GM12878 (cell line): Measurements from ENCODE around the gene POLD1. TPM values are rescaled to one million over a fixed set of nuclear protein-coding genes. Genes with fewer than 3 reads are reported as not detected.

Experiments
- BCLAF1 ChIP-seq: fragments of 450-650 bp; IDR thresholded peaks from 2 replicates; pipeline ENCODE4 v1.6.1; 2017; ENCODE audit warnings: antibody characterized with exemption, mild to moderate bottlenecking, moderate library complexity
- BRCA1 ChIP-seq: IDR thresholded peaks from 2 replicates; pipeline ENCODE4 v1.6.1; 2011; ENCODE audit warnings: low read depth, low read length, improper control_type of control experiment
- CHD2 ChIP-seq: IDR thresholded peaks from 2 replicates; pipeline ENCODE4 v1.6.1; 2011; ENCODE audit warnings: low read depth, low read length, improper control_type of control experiment, borderline replicate concordance
- E2F4 ChIP-seq: IDR thresholded peaks from 2 replicates; pipeline ENCODE4 v1.6.1; 2012; ENCODE audit warnings: low read depth, low read length, improper control_type of control experiment
- EED ChIP-seq: sonication (generic); IDR thresholded peaks from 2 replicates; pipeline ENCODE4 v1.6.1; 2016; ENCODE audit warnings: antibody characterized with exemption, low read depth
- EGR1 ChIP-seq, 2 experiments: IDR thresholded peaks; 1 replicate in 1 of 2; 2 replicates in 1 of 2; pipeline ENCODE4 v1.6.1; 2011 to 2012; ENCODE audit warnings: low read depth in 2 of 2, low read length in 2 of 2, borderline replicate concordance in 1 of 2, mild to moderate bottlenecking in 1 of 2, moderate library complexity in 1 of 2
- EP300 ChIP-seq, 2 experiments: fragments of 150-350 bp in 1 of 2; IDR thresholded peaks; 2 replicates each; pipeline ENCODE4 v1.6.1; 2011 to 2012; ENCODE audit warnings: low read depth in 2 of 2, low read length in 2 of 2, borderline replicate concordance in 1 of 2, improper control_type of control experiment in 1 of 2, inconsistent platforms in 1 of 2; ENCODE audit not compliant: control insufficient read depth in 1 of 2
- HDGF ChIP-seq: fragments of 450-650 bp; IDR thresholded peaks from 2 replicates; pipeline ENCODE4 v1.6.1; 2016; ENCODE audit warnings: antibody characterized with exemption
- MEF2A ChIP-seq: IDR thresholded peaks from 2 replicates; pipeline ENCODE4 v1.6.1; 2011; ENCODE audit warnings: low read depth, mild to moderate bottlenecking, low read length, moderate library complexity; ENCODE audit not compliant: insufficient read depth
- NBN ChIP-seq: fragments of 450-650 bp; IDR thresholded peaks from 2 replicates; pipeline ENCODE4 v1.6.1; 2016
- NFYA ChIP-seq: IDR thresholded peaks from 2 replicates; pipeline ENCODE4 v1.6.1; 2011; ENCODE audit warnings: low read depth, mild to moderate bottlenecking, low read length, improper control_type of control experiment, borderline replicate concordance
- NRF1 ChIP-seq: conservative IDR thresholded peaks from 2 replicates; pipeline ENCODE4 v1.6.1; 2011; ENCODE audit warnings: mild to moderate bottlenecking, low read depth, low read length, improper control_type of control experiment
- PAX8 ChIP-seq: fragments of 450-650 bp; IDR thresholded peaks from 2 replicates; pipeline ENCODE4 v1.6.1; 2017; ENCODE audit warnings: mild to moderate bottlenecking, moderate library complexity
- PKNOX1 ChIP-seq: fragments of 450-650 bp; IDR thresholded peaks from 2 replicates; pipeline ENCODE4 v1.6.1; 2016; ENCODE audit warnings: mild to moderate bottlenecking
- POU2F2 ChIP-seq: IDR thresholded peaks from 3 replicates; pipeline ENCODE4 v1.6.1; 2011; ENCODE audit warnings: low read depth, mild to moderate bottlenecking, low read length, borderline replicate concordance
- SRF ChIP-seq, 2 experiments: IDR thresholded peaks; 2 replicates each; pipeline ENCODE4 v1.6.1; 2011; ENCODE audit warnings: low read depth in 2 of 2, low read length in 2 of 2, mild to moderate bottlenecking in 1 of 2, moderate library complexity in 1 of 2
- SUZ12 ChIP-seq: fragments of 200-600 bp; sonication (generic); IDR thresholded peaks from one replicate; pipeline ENCODE4 v1.6.1; 2018; ENCODE audit warnings: antibody characterized with exemption, mild to moderate bottlenecking; ENCODE audit not compliant: unreplicated experiment
- TBL1XR1 ChIP-seq: IDR thresholded peaks from 2 replicates; pipeline ENCODE4 v1.6.1; 2012; ENCODE audit warnings: low read depth, low read length, improper control_type of control experiment
- TCF12 ChIP-seq: IDR thresholded peaks from 2 replicates; pipeline ENCODE4 v1.6.1; 2011; ENCODE audit warnings: low read depth, mild to moderate bottlenecking, low read length
- ZBTB4 ChIP-seq: fragments of 450-650 bp; formaldehyde crosslinking; IDR thresholded peaks from 2 replicates; pipeline ENCODE4 v1.4.0; 2022; ENCODE audit warnings: mild to moderate bottlenecking, moderate library complexity
- ZNF207 ChIP-seq: fragments of 450-650 bp; IDR thresholded peaks from 2 replicates; pipeline ENCODE4 v1.6.1; 2014; ENCODE audit warnings: antibody characterized with exemption, mild to moderate bottlenecking, borderline replicate concordance
- ZNF24 ChIP-seq: fragments of 450-650 bp; IDR thresholded peaks from 2 replicates; pipeline ENCODE4 v1.6.1; 2017; ENCODE audit warnings: antibody characterized with exemption, mild to moderate bottlenecking
- polyA plus RNA-seq, 11 experiments: library from polyadenylated mRNA; depleted of rRNA in 4 of 11; unstranded in 6 of 11; stranded (reverse) in 5 of 11; fragments of >200 nt; fragmentation: Nextera tagmentation in 4 of 11; fragmentation: Illumina TruSeq in 1 of 11; extraction: Ambion mirVana in 4 of 11; extraction: Trizol in 1 of 11; gene quantifications; 1 replicate in 1 of 11; 2 replicates in 10 of 11; pipeline versions ENCODE4 v1.2.1 to v1.2.3, GENCODE V29; 2011 to 2016; ENCODE audit warnings: inconsistent platforms in 2 of 11, missing spikeins in 2 of 11, low read depth in 1 of 11
- total RNA-seq, 4 experiments: library from RNA; depleted of rRNA in 3 of 4; stranded (reverse); fragments of >200 nt in 3 of 4; fragmentation: Illumina TruSeq in 1 of 4; extraction: Trizol in 1 of 4; gene quantifications; 2 replicates each; pipeline versions ENCODE4 v1.2.1 to v1.2.3, GENCODE V29; 2013 to 2021

Gene POLD1
- total and polyA plus RNA-seq, 10 of the 15 experiments (the other 5 are each of a cell fraction or from before 2014, with no cell fraction given), result 0.76 to 165 (median 63.4) TPM

GRCh38 chr19:50422397-50423278 is 38.5 kb downstream of the POLD1 start (continued):
- TF ChIP-seq PAX8 (no peak), EP300 (IDR thresholded peaks at IDR 0.05; ENCODE audit: borderline replicate concordance in 1 of 2, control insufficient read depth in 1 of 2, low read depth in 2 of 2, low read length in 2 of 2) (0 out of 4 replicates have a peak, but pooled peaks of 1 of the 2 experiments have one; percentile 27), EED (no peak), E2F4 (no peak), ZNF207 (no peak), ZNF24 (no peak), MEF2A (no peak), CHD2 (0 out of 2 replicates have a peak, but pooled peaks have one; percentile 33), TBL1XR1 (no peak), POU2F2 (peak; percentile 90; the same call in 2 of the 3 replicates), ZBTB4 (no peak), SRF (IDR thresholded peaks at IDR 0.05; ENCODE audit: low read depth in 2 of 2, low read length in 2 of 2) (no peak), NFYA (no peak), EGR1 (IDR thresholded peaks at IDR 0.05; ENCODE audit: borderline replicate concordance in 1 of 2, low read depth in 2 of 2, low read length in 2 of 2) (no peak), TCF12 (no peak), BCLAF1 (no peak), NRF1 (no peak), PKNOX1 (no peak), NBN (no peak), SUZ12 (no peak), BRCA1 (no peak), HDGF (no peak)
